GM23338 (cell line): ENCODE data around the gene ANKUB1.

ENCODE experiments used
- CTCF ChIP-seq, 2 experiments: fragments of 200-600 bp in 1 of 2; sonication (generic) in 1 of 2; conservative IDR thresholded peaks; 2 replicates each; pipeline versions ENCODE4 v1.5.1 to v1.6.1; 2016 to 2017; ENCODE audit warnings: antibody characterized with exemption in 2 of 2, low read depth in 2 of 2, mild to moderate bottlenecking in 2 of 2, moderate library complexity in 1 of 2
- ETS1 ChIP-seq: IDR thresholded peaks from 2 replicates; pipeline ENCODE4 v1.6.1; 2016; ENCODE audit warnings: antibody characterized with exemption
- EZH2 ChIP-seq: fragments of 200-600 bp; sonication (generic); IDR thresholded peaks from one replicate; pipeline ENCODE4 v1.8.0; 2017; ENCODE audit warnings: antibody characterized with exemption, mild to moderate bottlenecking, low read depth; ENCODE audit not compliant: unreplicated experiment
- EZH2phosphoT487 ChIP-seq: fragments of 200-600 bp; sonication (generic); IDR thresholded peaks from one replicate; pipeline ENCODE4 v1.8.1; 2018; ENCODE audit warnings: antibody characterized with exemption; ENCODE audit not compliant: unreplicated experiment
- JUNB ChIP-seq: IDR thresholded peaks from one replicate; pipeline ENCODE4 v1.6.1; 2016; ENCODE audit warnings: antibody characterized with exemption; ENCODE audit not compliant: unreplicated experiment

GRCh38 chr3:149752051-149752787 is 40.1 kb downstream of the ANKUB1 start, which contains the start of gene COMMD2:
- TF ChIP-seq CTCF (conservative IDR thresholded peaks at IDR 0.05; ENCODE audit: low read depth in 2 of 2) (peak; percentile 41 to 47), EZH2 (no peak), EZH2phosphoT487 (no peak), ETS1 (peak; percentile 76), JUNB (no peak)
